Chondrocyte (in vitro differentiated cells): Measurements from ENCODE around the gene ATP2A1. TPM values are rescaled to one million over a fixed set of nuclear protein-coding genes. Genes with fewer than 3 reads are reported as not detected.

ENCODE experiments used
- DNase-seq: peaks from one replicate; pipeline ENCODE4 v3.0.0; 2021; ENCODE audit warnings: mixed read lengths, low spot score
- H3K27ac Mint-ChIP-seq: one replicate; pipeline ENCODE4 v1.8.0; 2021; ENCODE audit warnings: mild to moderate bottlenecking, moderate library complexity, mixed read lengths; ENCODE audit not compliant: unreplicated experiment
- H3K27me3 Mint-ChIP-seq: 2 replicates; pipeline ENCODE4 v1.8.0; 2021; ENCODE audit warnings: low read depth, mixed read lengths
- H3K36me3 Mint-ChIP-seq: 2 replicates; pipeline ENCODE4 v1.8.0; 2021; ENCODE audit warnings: low read depth, mixed read lengths
- H3K4me1 Mint-ChIP-seq: 2 replicates; pipeline ENCODE4 v1.8.0; 2021; ENCODE audit warnings: low read depth, mild to moderate bottlenecking, mixed read lengths
- H3K4me3 Mint-ChIP-seq: one replicate; pipeline ENCODE4 v1.8.0; 2021; ENCODE audit warnings: mild to moderate bottlenecking, moderate library complexity, mixed read lengths; ENCODE audit not compliant: unreplicated experiment
- H3K9me3 Mint-ChIP-seq: 2 replicates; pipeline ENCODE4 v1.8.0; 2021; ENCODE audit warnings: low read depth, mixed read lengths
- microRNA-seq: library from miRNA; unstranded; fragments of <30 nt; microRNA quantifications from one replicate; pipeline ENCODE4 v1.2.0, GENCODE V29; 2020; ENCODE audit warnings: borderline number of aligned reads
- total RNA-seq: library from RNA; stranded (reverse); gene quantifications from 3 replicates; pipeline ENCODE4 v1.2.1, GENCODE V29; 2021
- TF ChIP-seq, protein P1 (sequence below): fragments of 200-600 bp; sonication (generic); IDR thresholded peaks from 2 replicates; pipeline ENCODE4 v1.5.0; 2021; ENCODE audit warnings: antibody characterized with exemption, mild to moderate bottlenecking, moderate library complexity

ATP2A1 gene
- total RNA-seq, 1 donor from 2014 or later = 0.42 TPM

DNA sequence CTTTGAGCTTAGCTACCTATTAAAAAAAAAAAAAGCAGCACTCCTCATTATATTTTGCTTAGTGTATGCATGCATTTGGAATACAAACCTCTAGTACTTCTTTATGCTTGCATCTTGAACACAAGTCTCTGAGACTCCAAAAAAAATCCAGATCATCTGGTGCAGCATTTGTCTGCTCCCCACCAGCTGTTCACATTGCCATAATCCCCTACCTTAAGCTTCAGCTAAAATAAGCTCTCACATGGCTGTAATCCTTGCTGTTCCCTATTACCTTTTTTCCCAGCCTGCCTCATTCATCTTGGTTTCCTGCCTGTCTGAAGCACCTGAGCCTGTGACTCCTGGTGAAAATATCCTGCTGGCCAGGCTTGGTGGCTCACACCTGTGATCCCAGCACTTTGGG, 65.0 kb downstream of the ATP2A1 start:
- Mint-ChIP-seq H3K4me1 (peaks cover 8% of the 10 kb centered on the region), H3K9me3 (no peaks in the 10 kb centered on the region), H3K27me3 (peaks cover 3% of the 10 kb centered on the region), H3K36me3 (no peaks in the 10 kb centered on the region), H3K4me3 (no peak overlapping the region), H3K27ac (no peak overlapping the region)
- DNase-seq = no peak
- TF ChIP-seq, protein P1, sequence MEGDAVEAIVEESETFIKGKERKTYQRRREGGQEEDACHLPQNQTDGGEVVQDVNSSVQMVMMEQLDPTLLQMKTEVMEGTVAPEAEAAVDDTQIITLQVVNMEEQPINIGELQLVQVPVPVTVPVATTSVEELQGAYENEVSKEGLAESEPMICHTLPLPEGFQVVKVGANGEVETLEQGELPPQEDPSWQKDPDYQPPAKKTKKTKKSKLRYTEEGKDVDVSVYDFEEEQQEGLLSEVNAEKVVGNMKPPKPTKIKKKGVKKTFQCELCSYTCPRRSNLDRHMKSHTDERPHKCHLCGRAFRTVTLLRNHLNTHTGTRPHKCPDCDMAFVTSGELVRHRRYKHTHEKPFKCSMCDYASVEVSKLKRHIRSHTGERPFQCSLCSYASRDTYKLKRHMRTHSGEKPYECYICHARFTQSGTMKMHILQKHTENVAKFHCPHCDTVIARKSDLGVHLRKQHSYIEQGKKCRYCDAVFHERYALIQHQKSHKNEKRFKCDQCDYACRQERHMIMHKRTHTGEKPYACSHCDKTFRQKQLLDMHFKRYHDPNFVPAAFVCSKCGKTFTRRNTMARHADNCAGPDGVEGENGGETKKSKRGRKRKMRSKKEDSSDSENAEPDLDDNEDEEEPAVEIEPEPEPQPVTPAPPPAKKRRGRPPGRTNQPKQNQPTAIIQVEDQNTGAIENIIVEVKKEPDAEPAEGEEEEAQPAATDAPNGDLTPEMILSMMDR = no peak

DNA sequence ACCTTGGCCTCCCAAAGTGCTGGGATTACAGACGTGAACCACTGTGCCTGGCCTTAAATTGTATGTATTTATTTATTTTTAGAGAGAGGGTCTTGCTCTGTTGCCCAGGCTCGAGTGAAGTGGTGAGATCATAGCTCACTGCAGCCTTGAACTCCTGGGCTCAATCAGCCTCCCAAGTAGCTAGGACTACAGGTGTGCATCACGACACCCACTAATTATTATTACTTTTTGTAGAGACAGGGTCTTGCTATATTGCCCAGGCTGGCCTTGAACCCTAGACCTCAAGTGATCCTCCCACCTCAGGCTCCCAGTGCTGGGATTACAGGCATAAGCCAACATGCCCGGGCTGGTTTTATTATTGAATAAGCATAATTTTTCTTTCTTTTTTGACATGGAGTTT, 68.4 kb downstream of the ATP2A1 start:
- TF ChIP-seq, protein P1 = no peak
- Mint-ChIP-seq H3K36me3 (no peaks in the 10 kb centered on the region), H3K4me3 (no peak overlapping the region)

DNA sequence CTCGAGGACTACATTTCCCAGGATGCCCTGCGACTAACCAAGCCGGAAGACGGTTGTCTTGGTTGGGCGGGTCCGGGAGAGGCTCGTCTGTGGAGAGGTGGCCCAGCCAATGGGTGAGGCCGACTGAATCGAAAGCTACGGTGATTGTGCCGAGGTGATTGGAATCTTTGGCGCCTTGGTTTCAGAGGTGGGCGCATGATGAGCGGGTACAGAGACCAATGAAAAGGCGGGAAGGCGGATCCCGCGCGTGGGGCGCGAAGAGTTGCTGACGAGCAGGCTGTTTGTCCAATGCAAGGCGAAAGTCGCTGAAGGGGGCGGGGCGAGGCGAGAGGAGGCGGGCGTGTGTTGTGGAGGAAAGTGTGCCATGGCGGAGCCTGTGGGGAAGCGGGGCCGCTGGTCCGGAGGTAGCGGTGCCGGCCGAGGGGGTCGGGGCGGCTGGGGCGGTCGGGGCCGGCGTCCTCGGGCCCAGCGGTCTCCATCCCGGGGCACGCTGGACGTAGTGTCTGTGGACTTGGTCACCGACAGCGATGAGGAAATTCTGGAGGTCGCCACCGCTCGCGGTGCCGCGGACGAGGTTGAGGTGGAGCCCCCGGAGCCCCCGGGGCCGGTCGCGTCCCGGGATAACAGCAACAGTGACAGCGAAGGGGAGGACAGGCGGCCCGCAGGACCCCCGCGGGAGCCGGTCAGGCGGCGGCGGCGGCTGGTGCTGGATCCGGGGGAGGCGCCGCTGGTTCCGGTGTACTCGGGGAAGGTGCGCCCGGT, 72.5 kb downstream of the ATP2A1 start, which contains the start of gene NFATC2IP:
Gene NFATC2IP, plus strand, starts transcription at position 290 of the 762 bp plus-strand sequence. Its CDS starts 75 bp downstream, at position 365.
- Mint-ChIP-seq H3K36me3 (peaks cover 8% of the 10 kb centered on the region), H3K9me3 (no peaks in the 10 kb centered on the region), H3K27me3 (no peaks in the 10 kb centered on the region), H3K27ac (peak within 1 kb of the TSS; percentile 85), H3K4me1 (peaks cover 16% of the 10 kb centered on the region), H3K4me3 (peak within 1 kb of the TSS; percentile 96)
- DNase-seq = peak; percentile 100
- TF ChIP-seq, protein P1 = no peak

More for the DNA sequence above, 68.4 kb downstream of the ATP2A1 start:
- DNase-seq = no peak
- H3K27me3 Mint-ChIP-seq = no peaks in the 10 kb centered on the region
- H3K27ac Mint-ChIP-seq = no peak overlapping the region
- H3K9me3 Mint-ChIP-seq = no peaks in the 10 kb centered on the region
- peaks cover 15% of the 10 kb centered on the region for H3K4me1 Mint-ChIP-seq

DNA sequence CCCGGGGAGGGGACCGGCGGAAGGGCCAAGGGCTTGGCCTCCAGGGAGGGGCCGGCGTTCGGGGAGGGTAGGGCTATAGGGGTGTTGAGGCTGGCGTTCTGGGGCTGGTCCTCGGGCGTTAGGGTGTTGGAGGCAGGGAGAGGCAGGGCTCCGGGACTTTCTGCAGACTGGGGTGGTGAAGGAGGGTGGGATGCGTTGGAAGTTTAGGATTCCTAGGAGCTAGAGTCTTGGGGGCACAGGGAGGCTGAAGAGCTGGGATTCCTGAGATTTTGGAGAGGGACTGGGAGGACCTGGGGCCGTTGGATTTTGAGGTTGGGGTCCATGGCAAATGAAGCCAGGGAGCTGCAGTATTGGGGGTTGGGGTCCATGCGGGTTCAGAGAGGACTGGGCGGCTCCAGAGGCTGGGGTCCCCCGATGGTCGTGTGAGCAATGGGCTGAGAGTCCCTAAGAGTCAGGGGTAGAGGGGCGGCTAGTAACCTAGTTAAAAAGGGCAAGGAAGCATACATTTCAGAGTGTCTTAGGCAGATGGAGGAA, 73.2 kb downstream of the ATP2A1 start:
- no peaks in the 10 kb centered on the region for H3K9me3 Mint-ChIP-seq
- no peaks in the 10 kb centered on the region for H3K27me3 Mint-ChIP-seq
- no peak for DNase-seq
- peaks cover 14% of the 10 kb centered on the region for H3K4me1 Mint-ChIP-seq
- H3K4me3 Mint-ChIP-seq = peak overlapping the region; percentile 96
- H3K27ac Mint-ChIP-seq = peak overlapping the region; percentile 85
- H3K36me3 Mint-ChIP-seq = peaks cover 10% of the 10 kb centered on the region
- TF ChIP-seq, protein P1 = no peak

Small RNA genes lying within 50 kb of the gene (microRNA-seq; reads per million reads assigned to microRNA genes)
- gene MIR4721 = not detected

Other genes with a start within 250 kb of the ATP2A1 start
- 0.49 to 1.4 TPM in 2 of 3 replicates, not detected in the other for gene NPIPB8, start 240.4 kb upstream of the ATP2A1 start, total RNA-seq
- 605 to 734 TPM (median 729 TPM) in 3 replicates for gene EIF3C, start 167.0 kb upstream of the ATP2A1 start, total RNA-seq
- gene NPIPB9, start 126.7 kb upstream of the ATP2A1 start, total RNA-seq = 1.1 to 3.2 TPM (median 2.9 TPM) in 3 replicates
- 152 to 186 TPM (median 185 TPM) in 3 replicates for gene ATXN2L, start 55.5 kb upstream of the ATP2A1 start, total RNA-seq
- gene TUFM, start 32.1 kb upstream of the ATP2A1 start, total RNA-seq = 91.1 to 120 TPM (median 95.0 TPM) in 3 replicates
- gene SH2B1, start 14.6 kb upstream of the ATP2A1 start, total RNA-seq = 36.4 to 48.1 TPM (median 38.1 TPM) in 3 replicates
- gene RABEP2, start 46.8 kb downstream of the ATP2A1 start, total RNA-seq = 20.1 to 24.6 TPM (median 22.4 TPM) in 3 replicates
- not detected in 3 replicates for gene CD19, start 53.5 kb downstream of the ATP2A1 start, total RNA-seq
- 23.0 to 24.3 TPM (median 23.8 TPM) in 3 replicates for gene NFATC2IP, start 72.4 kb downstream of the ATP2A1 start, total RNA-seq
- gene SPNS1, start 96.3 kb downstream of the ATP2A1 start, total RNA-seq = 60.8 to 73.4 TPM (median 71.1 TPM) in 3 replicates
- 10.2 to 13.6 TPM (median 11.7 TPM) in 3 replicates for gene LAT, start 106.6 kb downstream of the ATP2A1 start, total RNA-seq